Tibial artery (tissue), 4 donors: Measurements from ENCODE around the gene STMN1.

Experiments used
- DNase-seq, 2 donors: peaks; one replicate each; pipeline ENCODE4 v3.0.0-alpha.2; 2019
- H3K27ac ChIP-seq, 2 donors: fragments of 200-600 bp; sonication (generic) in 1 of 2; 1 replicate in 1 of 2; 2 replicates in 1 of 2; pipeline ENCODE4 v1.5.1; 2018 to 2019; ENCODE audit warnings: mild to moderate bottlenecking in 1 of 2
- H3K27me3 ChIP-seq, 2 donors: fragments of 200-600 bp; sonication (generic) in 1 of 2; one replicate each; pipeline versions ENCODE4 v1.5.1 to v1.6.0; 2016 to 2019
- H3K36me3 ChIP-seq, 3 donors: fragments of 200-600 bp; sonication (generic) in 2 of 3; one replicate each; pipeline ENCODE4 v1.5.1; 2016 to 2019; ENCODE audit warnings: mild to moderate bottlenecking in 2 of 3
- H3K4me1 ChIP-seq, 4 donors: fragments of 200-600 bp; sonication (generic) in 2 of 4; 1 replicate in 3 of 4; 2 replicates in 1 of 4; pipeline ENCODE4 v1.5.1; 2016 to 2019
- H3K4me3 ChIP-seq, 2 donors: fragments of 200-600 bp; sonication (generic) in 1 of 2; 1 replicate in 1 of 2; 2 replicates in 1 of 2; pipeline ENCODE4 v1.5.1; 2018 to 2019; ENCODE audit warnings: mild to moderate bottlenecking in 2 of 2
- H3K9me3 ChIP-seq, 3 donors: fragments of 200-600 bp; sonication (generic) in 1 of 3; one replicate each; pipeline ENCODE4 v1.5.1; 2016 to 2019
- intact Hi-C: fragments of 100-400 bp; cut with DNase I; formaldehyde crosslinking; loops from one replicate; pipeline ENCODE4 v1.15.0; 2023; ENCODE audit warnings: low total_unique reads
- TF ChIP-seq, protein P1 (sequence below), 2 experiments: fragments of 200-600 bp in 1 of 2; fragments of 450-650 bp in 1 of 2; IDR thresholded peaks; one replicate each; pipeline ENCODE4 v1.5.1; 2017 to 2019; ENCODE audit warnings: antibody characterized with exemption in 2 of 2, mild to moderate bottlenecking in 1 of 2, moderate library complexity in 1 of 2

Gene STMN1

DNA sequence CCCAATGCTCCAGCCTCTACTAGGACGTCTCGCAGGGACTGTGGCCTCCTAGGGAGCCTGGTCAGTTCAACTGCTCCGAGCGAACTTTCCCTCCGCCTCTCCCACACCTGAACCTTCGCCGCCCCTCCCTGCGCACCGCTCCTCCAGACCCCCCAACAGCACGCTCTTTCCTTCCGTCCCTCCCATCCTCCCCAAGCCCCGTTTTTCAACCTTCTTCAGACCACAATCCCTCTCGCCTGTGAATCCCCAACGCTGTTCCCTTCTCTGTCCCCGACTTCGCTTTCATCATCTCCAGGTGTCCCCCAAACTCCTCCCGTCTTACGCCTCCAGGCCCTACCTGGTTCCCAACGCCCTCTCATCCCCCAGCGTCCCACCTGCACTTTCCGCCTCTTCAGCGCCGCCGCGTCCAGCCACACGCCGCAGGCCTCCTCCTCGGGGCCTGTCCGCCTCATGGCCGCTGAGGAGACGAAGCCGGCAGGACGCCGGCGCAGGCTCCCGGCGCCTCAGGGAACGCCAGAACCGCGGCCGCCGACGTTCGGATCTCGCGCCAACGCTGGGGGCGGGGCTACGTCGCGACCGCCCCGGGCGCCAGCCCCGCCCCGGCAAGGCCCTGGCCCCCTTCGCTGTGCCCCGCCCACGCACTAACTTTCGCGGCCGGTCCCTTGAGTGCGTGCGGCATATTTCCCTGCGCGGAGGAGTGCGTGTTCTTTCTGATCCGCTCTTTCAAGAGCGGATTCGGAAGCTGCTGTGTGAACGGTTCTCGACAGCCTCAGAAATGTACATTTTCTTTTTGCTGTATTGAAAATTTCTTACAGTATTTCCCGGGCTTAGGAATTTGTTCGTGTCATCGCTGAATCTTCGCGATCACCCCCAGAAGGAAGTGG, 47.1 kb downstream of the STMN1 start, which contains the start of gene AUNIP:
TSS of gene AUNIP (minus strand) at position 552 of the 884 bp plus-strand sequence. CDS start at position 452, 100 bp downstream.
- peak; percentile 83 to 89 for DNase-seq
- no peaks in the 10 kb centered on the region for H3K9me3 ChIP-seq
- TF ChIP-seq, protein P1, sequence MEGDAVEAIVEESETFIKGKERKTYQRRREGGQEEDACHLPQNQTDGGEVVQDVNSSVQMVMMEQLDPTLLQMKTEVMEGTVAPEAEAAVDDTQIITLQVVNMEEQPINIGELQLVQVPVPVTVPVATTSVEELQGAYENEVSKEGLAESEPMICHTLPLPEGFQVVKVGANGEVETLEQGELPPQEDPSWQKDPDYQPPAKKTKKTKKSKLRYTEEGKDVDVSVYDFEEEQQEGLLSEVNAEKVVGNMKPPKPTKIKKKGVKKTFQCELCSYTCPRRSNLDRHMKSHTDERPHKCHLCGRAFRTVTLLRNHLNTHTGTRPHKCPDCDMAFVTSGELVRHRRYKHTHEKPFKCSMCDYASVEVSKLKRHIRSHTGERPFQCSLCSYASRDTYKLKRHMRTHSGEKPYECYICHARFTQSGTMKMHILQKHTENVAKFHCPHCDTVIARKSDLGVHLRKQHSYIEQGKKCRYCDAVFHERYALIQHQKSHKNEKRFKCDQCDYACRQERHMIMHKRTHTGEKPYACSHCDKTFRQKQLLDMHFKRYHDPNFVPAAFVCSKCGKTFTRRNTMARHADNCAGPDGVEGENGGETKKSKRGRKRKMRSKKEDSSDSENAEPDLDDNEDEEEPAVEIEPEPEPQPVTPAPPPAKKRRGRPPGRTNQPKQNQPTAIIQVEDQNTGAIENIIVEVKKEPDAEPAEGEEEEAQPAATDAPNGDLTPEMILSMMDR (IDR thresholded peaks at IDR 0.05) = no peak
- H3K27me3 ChIP-seq = no peaks in the 10 kb centered on the region
- H3K4me3 ChIP-seq = peak within 1 kb of the TSS; percentile 53 to 58
- peaks cover 0 to 18% (median 12%) of the 10 kb centered on the region in 4 donors for H3K4me1 ChIP-seq
- peak within 1 kb of the TSS; percentile 70 to 75 for H3K27ac ChIP-seq
- intact Hi-C loops = no loop called here
- peaks cover 0 to 18% (median 5%) of the 10 kb centered on the region in 3 donors for H3K36me3 ChIP-seq

DNA sequence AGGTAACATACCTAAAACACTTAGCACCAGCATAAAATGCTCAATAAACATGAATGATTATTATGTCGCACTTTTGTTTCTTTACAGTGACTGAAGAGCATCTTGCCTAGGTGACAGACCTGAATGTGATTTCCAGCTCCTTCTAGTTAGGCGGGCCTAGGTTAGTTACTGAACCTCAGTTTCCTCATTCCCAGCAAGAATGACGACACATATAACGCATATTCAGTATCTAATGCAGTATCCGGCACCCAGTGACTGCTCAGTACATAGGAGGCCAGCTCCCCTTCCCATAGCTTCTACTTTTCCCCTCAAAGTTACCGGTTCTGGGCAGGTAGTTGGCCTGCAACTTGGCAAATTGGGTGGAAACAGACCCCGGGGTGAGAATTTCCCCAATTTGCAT, 47.7 kb downstream of the STMN1 start:
- no peak for DNase-seq
- intact Hi-C loops = no loop called here
- Histone ChIP-seq H3K9me3 (no peaks in the 10 kb centered on the region), H3K4me1 (peaks cover 0 to 18% (median 12%) of the 10 kb centered on the region in 4 donors), H3K36me3 (peaks cover 0 to 13% (median 5%) of the 10 kb centered on the region in 3 donors), H3K27me3 (no peaks in the 10 kb centered on the region), H3K4me3 (peak overlapping the region; percentile 53 to 58), H3K27ac (no peak overlapping the region)
- TF ChIP-seq, protein P1 (IDR thresholded peaks at IDR 0.05) = no peak

DNA sequence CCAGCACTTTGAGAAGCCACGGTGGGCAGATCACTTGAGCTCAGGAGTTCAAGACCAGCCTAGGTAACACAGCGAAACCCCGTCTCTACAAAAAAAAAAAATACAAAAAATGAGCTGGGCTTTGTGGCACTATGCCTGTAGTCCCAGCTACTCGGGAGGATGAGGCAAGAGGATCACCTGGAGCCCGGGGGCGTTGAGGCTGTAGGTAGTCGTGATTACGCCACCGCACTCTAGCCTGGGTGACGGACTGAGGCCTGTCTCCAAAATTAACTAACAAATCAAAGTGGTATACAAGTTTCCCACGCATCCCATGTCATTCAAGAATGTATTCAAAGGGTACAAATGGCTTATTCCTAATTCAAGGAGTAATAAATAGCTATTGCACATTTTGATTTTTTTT, 49.4 kb downstream of the STMN1 start:
- Histone ChIP-seq H3K27me3 (no peaks in the 10 kb centered on the region), H3K9me3 (no peaks in the 10 kb centered on the region), H3K4me1 (peaks cover 0 to 18% (median 12%) of the 10 kb centered on the region in 4 donors), H3K4me3 (no peak overlapping the region), H3K27ac (no peak overlapping the region), H3K36me3 (no peaks in the 10 kb centered on the region)
- intact Hi-C loops = no loop called here
- DNase-seq = no peak
- TF ChIP-seq, protein P1 (IDR thresholded peaks at IDR 0.05) = no peak

DNA sequence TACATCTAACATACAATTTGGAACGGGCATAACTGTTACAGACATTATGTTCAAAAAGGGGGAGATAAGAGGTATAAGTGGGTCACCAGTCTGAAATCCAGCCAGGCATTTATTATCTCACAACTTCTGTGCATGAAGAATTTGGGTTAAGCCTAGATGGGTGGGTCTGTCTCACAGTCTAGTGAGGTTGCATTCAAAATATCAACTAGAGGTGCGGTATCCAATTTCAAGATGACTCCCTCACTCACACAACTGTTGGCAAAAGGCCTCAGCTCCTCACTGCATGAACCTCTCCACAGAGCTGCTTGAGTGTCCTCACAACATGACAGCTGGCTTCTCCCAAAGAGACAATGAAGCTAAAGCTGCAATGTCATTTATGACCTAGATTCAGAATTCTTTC, 51.7 kb downstream of the STMN1 start:
- Histone ChIP-seq H3K4me3 (no peak overlapping the region), H3K27ac (no peak overlapping the region), H3K9me3 (no peaks in the 10 kb centered on the region), H3K4me1 (peaks cover 0 to 9% (median 8%) of the 10 kb centered on the region in 4 donors), H3K27me3 (no peaks in the 10 kb centered on the region), H3K36me3 (no peaks in the 10 kb centered on the region)
- no peak for DNase-seq
- TF ChIP-seq, protein P1 (IDR thresholded peaks at IDR 0.05) = no peak
- intact Hi-C loops = no loop called here
